K562 (cell line): ENCODE measurements around the gene BMP10. TPM values are rescaled to one million over a fixed set of nuclear protein-coding genes. Genes with fewer than 3 reads are reported as not detected.

Experiments
- ATAC-seq: fragments of 200-7000 bp; cut with Tn5 transposase; 3 replicates; pipeline ENCODE4 v1.9.1; 2020; ENCODE audit warnings: moderate library complexity
- BruUV-seq: library from RNA; stranded (reverse); fragments of 400-500 nt; replicated peaks from 2 replicates; lab custom pipeline; 2021; lab: Mats Ljungman, UMichigan
- CTCF ChIA-PET: fragments of 300-600 bp; formaldehyde crosslinking; extraction: SDS; loops from one replicate; lab custom pipeline; 2021; ENCODE audit warnings: low intra/inter-chr PET ratio; lab: Yijun Ruan, JAX
- POLR2A ChIA-PET: fragments of 300-600, 350-650 bp; sonication (Branson Sonifier 250); formaldehyde crosslinking; extraction: SDS; loops from one replicate; lab custom pipeline; 2021; ENCODE audit warnings: antibody characterized with exemption, inconsistent platforms; lab: Yijun Ruan, JAX
- DNase-seq, 4 experiments: peaks; one replicate each; pipeline versions ENCODE4 v3.0.0 to v3.0.0-alpha.2; 2011 to 2018; ENCODE audit warnings: low spot score in 3 of 4, mixed read lengths in 3 of 4; ENCODE audit errors: extremely low read depth in 1 of 4
- FAIRE-seq: peaks from 2 replicates; lab custom pipeline; 2011; peaks lifted over from hg19 to GRCh38; lab: Jason Lieb, UNC
- H2AFZ ChIP-seq: 2 replicates; pipeline ENCODE4 v1.6.0; 2011; ENCODE audit warnings: low read depth, low read length, control low read depth, inconsistent platforms
- H3K27ac ChIP-seq: fragments of 200-600 bp; 3 replicates; pipeline ENCODE4 v1.8.0; 2011; ENCODE audit warnings: low read depth, mild to moderate bottlenecking, control low read depth, inconsistent platforms, low read length, moderate library complexity, mixed read lengths; ENCODE audit errors: extremely low read depth
- H3K27me3 ChIP-seq, 2 experiments: fragments of 300-600 bp in 1 of 2; 2 replicates in 1 of 2; 3 replicates in 1 of 2; pipeline versions ENCODE4 v1.6.0 to v1.8.0; 2011; ENCODE audit warnings: inconsistent platforms in 2 of 2, low read length in 2 of 2, mild to moderate bottlenecking in 1 of 2, mixed read lengths in 1 of 2, moderate library complexity in 1 of 2; ENCODE audit not compliant: control insufficient read depth in 2 of 2, insufficient read depth in 2 of 2
- H3K36me3 ChIP-seq: fragments of 300-600 bp; 3 replicates; pipeline ENCODE4 v1.8.0; 2011; ENCODE audit warnings: mild to moderate bottlenecking, low read length, inconsistent platforms; ENCODE audit not compliant: control insufficient read depth, insufficient read depth
- H3K4me1 ChIP-seq, 2 experiments: fragments of 200-600 bp in 1 of 2; replicated peaks in 1 of 2; 2 replicates in 1 of 2; 3 replicates in 1 of 2; pipeline versions ENCODE4 v1.5.1 to v1.8.0; 2011; ENCODE audit warnings: inconsistent platforms in 2 of 2, low read length in 2 of 2, mild to moderate bottlenecking in 1 of 2, mixed read lengths in 1 of 2, moderate library complexity in 1 of 2; ENCODE audit not compliant: control insufficient read depth in 2 of 2, insufficient read depth in 2 of 2
- H3K4me2 ChIP-seq: 2 replicates; pipeline ENCODE4 v1.6.1; 2011; ENCODE audit warnings: low read length, control low read depth, inconsistent platforms, mixed read lengths; ENCODE audit not compliant: insufficient read depth
- H3K4me3 ChIP-seq: fragments of 200-600 bp; sonication (generic), shearing (Covaris generic); 2 replicates; pipeline ENCODE4 v1.5.1; 2016; ENCODE audit warnings: control low read depth, inconsistent platforms
- H3K79me2 ChIP-seq: fragments of 200-600 bp; 3 replicates; pipeline ENCODE4 v1.8.0; 2011; ENCODE audit warnings: low read length, inconsistent platforms; ENCODE audit not compliant: control insufficient read depth, insufficient read depth
- H3K9ac ChIP-seq, 2 experiments: 2 replicates each; pipeline versions ENCODE4 v1.6.0 to v1.6.1; 2011; ENCODE audit warnings: low read depth in 2 of 2, low read length in 2 of 2, control low read depth in 1 of 2, inconsistent platforms in 1 of 2, mild to moderate bottlenecking in 1 of 2, mixed read lengths in 1 of 2; ENCODE audit not compliant: insufficient read depth in 1 of 2
- H3K9me1 ChIP-seq: one replicate; pipeline ENCODE4 v1.6.0; 2011; ENCODE audit warnings: inconsistent platforms, mild to moderate bottlenecking, low read length, moderate library complexity; ENCODE audit not compliant: control insufficient read depth, insufficient read depth
- H3K9me3 ChIP-seq: replicated peaks from 2 replicates; pipeline ENCODE4 v1.5.1; 2011; ENCODE audit warnings: low read depth, low read length, inconsistent platforms; ENCODE audit not compliant: control insufficient read depth, insufficient read depth
- H4K20me1 ChIP-seq: replicated peaks from 2 replicates; pipeline ENCODE4 v1.6.1; 2011; ENCODE audit warnings: low read length, inconsistent platforms, mixed read lengths; ENCODE audit not compliant: control insufficient read depth, insufficient read depth
- ESRRB ChIP-seq: fragments of 250-450 bp; sonication (Bioruptor Pico); IDR thresholded peaks from 2 replicates; pipeline ENCODE4 v1.5.0; 2020; ENCODE audit warnings: mild to moderate bottlenecking, moderate library complexity, borderline replicate concordance
- SMARCA5 ChIP-seq: fragments of 450-650 bp; IDR thresholded peaks from 2 replicates; pipeline ENCODE4 v1.6.1; 2016
- ZNF584 ChIP-seq: fragments of 200-800 bp; sonication (Bioruptor generic); IDR thresholded peaks from 2 replicates; pipeline ENCODE4 v1.6.1; 2016; ENCODE audit warnings: low read depth, mild to moderate bottlenecking, missing genetic modification characterization, missing compliant biosample characterization
- WGBS: fragments of 100-300 bp; shearing (Covaris generic); methylation state at CpG from one replicate; pipeline ENCODE4 v1.1.6; 2016; ENCODE audit warnings: low coverage, mixed read lengths; ENCODE audit not compliant: insufficient coverage; ENCODE audit errors: missing lambda C conversion rate; 5-methylcytosine and 5-hydroxymethylcytosine counted together
- in situ Hi-C: fragments of 300-500 bp; cut with MboI; formaldehyde crosslinking; loops from 4 replicates; pipeline ENCODE4 v1.15.0; 2018; ENCODE audit warnings: inconsistent platforms, mixed read lengths
- intact Hi-C: fragments of 100-400 bp; cut with micrococcal nuclease; formaldehyde crosslinking; loops from 2 replicates; pipeline ENCODE4 v1.14.2; 2022
- polyA plus RNA-seq, 8 experiments: library from polyadenylated mRNA; depleted of rRNA in 4 of 8; stranded (reverse) in 5 of 8; unstranded in 3 of 8; fragments of >200 nt; fragmentation: Nextera tagmentation in 2 of 8; fragmentation: Illumina TruSeq in 1 of 8; extraction: Ambion mirVana in 2 of 8; extraction: Trizol in 1 of 8; gene quantifications; 2 replicates each; pipeline versions ENCODE4 v1.2.1 to v1.2.3, GENCODE V29; 2011 to 2014; ENCODE audit warnings: inconsistent platforms in 1 of 8, missing spikeins in 1 of 8
- total RNA-seq, 7 experiments: library from RNA; depleted of rRNA in 6 of 7; stranded (reverse); fragments of >200 nt in 6 of 7; fragmentation: Illumina TruSeq in 2 of 7; extraction: Trizol in 2 of 7; gene quantifications; 2 replicates each; pipeline versions ENCODE4 v1.2.1 to v1.2.3, GENCODE V29; 2011 to 2021; ENCODE audit warnings: low replicate concordance in 1 of 7
- TF ChIP-seq, protein P1 (sequence below): fragments of 450-650 bp; IDR thresholded peaks from 2 replicates; pipeline ENCODE4 v1.6.1; 2016; ENCODE audit warnings: antibody characterized with exemption
- TF ChIP-seq, protein P2 (sequence below), 2 experiments: IDR thresholded peaks; 2 replicates each; pipeline ENCODE4 v1.6.1; 2012; ENCODE audit warnings: improper control_type of control experiment in 2 of 2, low read depth in 2 of 2, low read length in 2 of 2, borderline replicate concordance in 1 of 2
- TF ChIP-seq, protein P3 (sequence below), 2 experiments: fragments of 450-650 bp; IDR thresholded peaks; 2 replicates each; pipeline ENCODE4 v1.6.1; 2016; ENCODE audit warnings: mild to moderate bottlenecking in 2 of 2, borderline replicate concordance in 1 of 2, low read depth in 1 of 2, moderate library complexity in 1 of 2

The BMP10 gene
- total and polyA plus RNA-seq, 9 of the 15 experiments (the other 6 are each of a cell fraction or from before 2014, with no cell fraction given) = 0.11 to 0.91 (median 0.43) TPM

DNA sequence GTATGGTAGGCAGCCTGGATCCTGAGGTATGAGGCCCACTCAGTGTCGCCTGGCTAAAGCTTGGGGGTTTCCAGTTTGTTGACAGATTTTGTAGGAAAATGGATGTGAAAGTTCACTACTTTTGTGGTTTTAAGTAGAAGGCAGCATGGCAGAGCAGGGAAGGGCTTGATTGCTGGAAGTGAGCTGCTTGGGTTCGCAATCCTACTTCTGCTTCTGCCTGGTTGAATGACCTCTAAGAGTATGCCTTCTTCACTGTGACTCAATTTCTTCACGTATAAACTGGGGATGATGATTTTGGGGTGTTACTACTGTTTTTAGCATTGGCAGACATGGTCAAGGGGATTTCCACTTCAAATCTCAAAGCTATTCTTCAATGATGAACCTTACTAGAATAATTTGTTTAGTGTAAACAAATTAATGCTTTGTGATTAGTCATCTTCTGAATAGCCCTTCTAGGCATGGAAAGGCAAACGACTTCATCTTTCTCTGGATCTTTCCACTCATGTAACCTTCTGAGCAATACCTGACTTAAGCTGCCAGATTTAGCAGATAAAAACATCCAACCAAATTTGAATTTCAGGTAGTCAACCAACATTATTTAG lies 13.2 kb downstream of the BMP10 start (continued):
- TF ChIP-seq, protein P1, sequence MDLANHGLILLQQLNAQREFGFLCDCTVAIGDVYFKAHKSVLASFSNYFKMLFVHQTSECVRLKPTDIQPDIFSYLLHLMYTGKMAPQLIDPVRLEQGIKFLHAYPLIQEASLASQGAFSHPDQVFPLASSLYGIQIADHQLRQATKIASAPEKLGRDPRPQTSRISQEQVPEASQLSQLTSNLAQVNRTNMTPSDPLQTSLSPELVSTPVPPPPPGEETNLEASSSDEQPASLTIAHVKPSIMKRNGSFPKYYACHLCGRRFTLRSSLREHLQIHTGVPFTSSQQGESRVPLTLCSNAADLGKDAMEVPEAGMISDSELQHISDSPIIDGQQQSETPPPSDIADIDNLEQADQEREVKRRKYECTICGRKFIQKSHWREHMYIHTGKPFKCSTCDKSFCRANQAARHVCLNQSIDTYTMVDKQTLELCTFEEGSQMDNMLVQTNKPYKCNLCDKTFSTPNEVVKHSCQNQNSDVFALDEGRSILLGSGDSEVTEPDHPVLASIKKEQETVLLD = no peak

DNA sequence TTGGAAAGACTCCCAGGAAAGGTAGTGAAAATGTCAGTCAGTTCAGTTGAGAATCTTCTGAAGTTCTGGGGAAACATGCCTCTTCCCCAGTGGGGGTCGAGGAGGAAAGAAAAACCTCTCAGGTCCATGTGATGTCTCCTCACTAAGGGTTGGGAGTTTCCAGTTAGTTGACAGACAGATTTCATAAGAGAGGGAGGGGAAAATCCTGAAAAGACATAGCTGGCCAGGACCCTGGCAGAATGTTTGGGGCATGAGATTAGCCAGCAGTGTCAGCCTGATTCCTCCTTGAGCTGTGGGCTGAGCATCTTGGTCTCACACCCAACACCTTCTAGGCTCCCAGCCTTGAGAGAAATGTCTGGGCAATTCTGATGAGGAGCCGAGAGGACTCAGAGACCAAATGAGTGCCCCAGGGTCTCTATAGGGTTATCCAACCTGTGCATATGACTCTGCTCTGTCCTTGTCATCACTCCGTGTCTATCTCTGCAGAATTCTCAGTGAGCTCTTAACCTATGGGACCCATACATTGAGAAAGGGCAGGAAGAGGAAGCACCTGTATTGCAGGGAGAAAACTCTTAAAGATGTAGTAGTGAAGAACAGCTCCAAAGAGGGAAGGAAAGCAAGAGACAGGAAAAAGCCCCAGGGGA lies 13.9 kb downstream of the BMP10 start:
- Histone ChIP-seq H2AFZ (no peak overlapping the region), H3K4me3 (no peak overlapping the region), H3K27me3 (no peaks in the 10 kb centered on the region; a peak in 1 of 5 replicates), H3K36me3 (no peaks in the 10 kb centered on the region), H3K4me2 (no peak overlapping the region), H3K9me3 (no peaks in the 10 kb centered on the region), H4K20me1 (no peaks in the 10 kb centered on the region), H3K9me1 (no peaks in the 10 kb centered on the region), H3K4me1 (peaks cover 0 to 30% of the 10 kb centered on the region in 2 experiments; a peak in 4 of 5 replicates), H3K79me2 (no peaks in the 10 kb centered on the region), H3K27ac (no peak overlapping the region), H3K9ac (no peak overlapping the region)
- in situ Hi-C loops = no loop called here
- DNase-seq (no peak), ATAC-seq (no peak), FAIRE-seq (no peak)
- BruUV-seq = no TSS peak
- ChIA-PET POLR2A (interaction anchor here (1.4 to 4.8 kb wide), 3 partner anchors 9 to 76 kb away, joined by 3 to 20 read pairs (median 6); no protein-coding TSS in a partner anchor), CTCF (no interaction called here)
- 25% methylated on average over 3 of the region's 3 CpGs for WGBS
- TF ChIP-seq ZNF584 (CRISPR knock-in tag) = no peak
- TF ChIP-seq ESRRB (CRISPR knock-in tag) = no peak
- TF ChIP-seq, protein P2, sequence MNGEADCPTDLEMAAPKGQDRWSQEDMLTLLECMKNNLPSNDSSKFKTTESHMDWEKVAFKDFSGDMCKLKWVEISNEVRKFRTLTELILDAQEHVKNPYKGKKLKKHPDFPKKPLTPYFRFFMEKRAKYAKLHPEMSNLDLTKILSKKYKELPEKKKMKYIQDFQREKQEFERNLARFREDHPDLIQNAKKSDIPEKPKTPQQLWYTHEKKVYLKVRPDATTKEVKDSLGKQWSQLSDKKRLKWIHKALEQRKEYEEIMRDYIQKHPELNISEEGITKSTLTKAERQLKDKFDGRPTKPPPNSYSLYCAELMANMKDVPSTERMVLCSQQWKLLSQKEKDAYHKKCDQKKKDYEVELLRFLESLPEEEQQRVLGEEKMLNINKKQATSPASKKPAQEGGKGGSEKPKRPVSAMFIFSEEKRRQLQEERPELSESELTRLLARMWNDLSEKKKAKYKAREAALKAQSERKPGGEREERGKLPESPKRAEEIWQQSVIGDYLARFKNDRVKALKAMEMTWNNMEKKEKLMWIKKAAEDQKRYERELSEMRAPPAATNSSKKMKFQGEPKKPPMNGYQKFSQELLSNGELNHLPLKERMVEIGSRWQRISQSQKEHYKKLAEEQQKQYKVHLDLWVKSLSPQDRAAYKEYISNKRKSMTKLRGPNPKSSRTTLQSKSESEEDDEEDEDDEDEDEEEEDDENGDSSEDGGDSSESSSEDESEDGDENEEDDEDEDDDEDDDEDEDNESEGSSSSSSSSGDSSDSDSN (IDR thresholded peaks at IDR 0.05; ENCODE audit: borderline replicate concordance in 1 of 2, low read depth in 2 of 2, low read length in 2 of 2) = no peak
- TF ChIP-seq SMARCA5 = no peak
- TF ChIP-seq, protein P3, sequence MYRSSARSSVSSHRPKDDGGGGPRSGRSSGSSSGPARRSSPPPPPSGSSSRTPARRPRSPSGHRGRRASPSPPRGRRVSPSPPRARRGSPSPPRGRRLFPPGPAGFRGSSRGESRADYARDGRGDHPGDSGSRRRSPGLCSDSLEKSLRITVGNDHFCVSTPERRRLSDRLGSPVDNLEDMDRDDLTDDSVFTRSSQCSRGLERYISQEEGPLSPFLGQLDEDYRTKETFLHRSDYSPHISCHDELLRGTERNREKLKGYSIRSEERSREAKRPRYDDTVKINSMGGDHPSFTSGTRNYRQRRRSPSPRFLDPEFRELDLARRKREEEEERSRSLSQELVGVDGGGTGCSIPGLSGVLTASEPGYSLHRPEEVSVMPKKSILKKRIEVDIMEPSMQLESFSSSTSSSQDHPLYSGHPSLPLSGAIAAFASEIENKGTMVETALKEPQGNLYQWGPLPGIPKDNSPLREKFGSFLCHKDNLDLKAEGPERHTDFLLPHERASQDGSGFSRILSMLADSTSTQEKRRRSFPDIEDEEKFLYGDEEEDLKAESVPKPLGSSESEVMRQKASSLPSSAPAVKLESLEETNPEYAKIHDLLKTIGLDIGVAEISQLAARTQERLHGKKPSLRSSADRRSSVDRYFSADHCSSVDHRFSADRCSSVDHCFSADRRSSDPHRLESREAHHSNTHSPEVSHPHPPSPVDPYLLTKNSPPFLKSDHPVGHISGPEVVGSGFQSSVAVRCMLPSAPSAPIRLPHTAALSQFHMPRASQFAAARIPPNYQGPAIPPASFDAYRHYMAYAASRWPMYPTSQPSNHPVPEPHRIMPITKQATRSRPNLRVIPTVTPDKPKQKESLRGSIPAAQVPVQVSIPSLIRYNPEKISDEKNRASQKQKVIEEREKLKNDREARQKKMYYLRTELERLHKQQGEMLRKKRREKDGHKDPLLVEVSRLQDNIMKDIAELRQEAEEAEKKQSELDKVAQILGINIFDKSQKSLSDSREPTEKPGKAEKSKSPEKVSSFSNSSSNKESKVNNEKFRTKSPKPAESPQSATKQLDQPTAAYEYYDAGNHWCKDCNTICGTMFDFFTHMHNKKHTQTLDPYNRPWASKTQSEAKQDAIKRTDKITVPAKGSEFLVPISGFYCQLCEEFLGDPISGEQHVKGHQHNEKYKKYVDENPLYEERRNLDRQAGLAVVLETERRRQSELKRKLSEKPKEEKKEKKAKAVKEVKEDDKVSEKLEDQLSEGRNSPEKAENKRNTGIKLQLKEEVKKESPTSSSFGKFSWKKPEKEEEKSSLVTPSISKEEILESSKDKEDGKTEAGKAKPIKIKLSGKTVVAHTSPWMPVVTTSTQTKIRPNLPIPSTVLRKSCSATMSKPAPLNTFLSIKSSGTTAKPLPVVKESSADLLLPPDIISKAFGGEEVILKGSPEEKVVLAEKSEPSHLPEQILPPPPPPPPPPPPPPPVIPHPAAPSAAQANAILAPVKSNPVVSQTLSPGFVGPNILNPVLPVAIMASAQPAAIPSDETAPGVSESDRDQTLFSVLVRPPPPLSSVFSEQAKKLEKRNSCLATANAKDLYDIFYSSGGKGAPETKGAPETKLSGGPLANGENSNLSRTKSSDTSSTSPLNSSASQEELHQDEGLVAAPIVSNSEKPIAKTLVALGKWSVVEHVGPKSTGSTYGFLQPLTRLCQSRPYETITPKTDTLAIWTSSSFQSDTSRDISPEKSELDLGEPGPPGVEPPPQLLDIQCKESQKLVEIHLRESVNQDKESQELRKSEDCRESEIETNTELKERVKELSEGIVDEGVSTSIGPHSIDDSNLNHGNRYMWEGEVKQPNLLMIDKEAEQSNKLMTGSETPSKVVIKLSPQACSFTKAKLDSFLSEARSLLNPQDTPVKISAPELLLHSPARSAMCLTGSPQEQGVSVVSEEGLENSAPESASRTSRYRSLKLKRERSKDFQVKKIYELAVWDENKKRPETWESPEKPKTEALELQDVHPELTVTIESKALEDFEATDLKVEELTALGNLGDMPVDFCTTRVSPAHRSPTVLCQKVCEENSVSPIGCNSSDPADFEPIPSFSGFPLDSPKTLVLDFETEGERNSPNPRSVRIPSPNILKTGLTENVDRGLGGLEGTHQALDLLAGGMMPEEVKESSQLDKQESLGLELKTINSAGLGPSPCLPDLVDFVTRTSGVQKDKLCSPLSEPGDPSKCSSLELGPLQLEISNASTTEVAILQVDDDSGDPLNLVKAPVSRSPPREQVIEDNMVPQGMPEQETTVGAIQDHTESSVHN (IDR thresholded peaks at IDR 0.05; ENCODE audit: borderline replicate concordance in 1 of 2, low read depth in 1 of 2) = no peak
- intact Hi-C loops = no loop called here
